ENCODE results near the gene DPP9. TPM values are rescaled to one million over a fixed set of nuclear protein-coding genes. Genes with fewer than 3 reads are reported as not detected.

The DPP9 gene
- total and polyA plus RNA-seq, 2 of the 13 experiments (the other 11 are each of a cell fraction or from before 2014, with no cell fraction given), result 8.4 to 25.8 TPM

- H3K4me3 ChIP-seq (replicated peaks in 1 of 3; ENCODE audit: insufficient read depth in 1 of 3, low read depth in 2 of 3, low read length in 3 of 3), result no peak overlapping the region
- H2AFZ ChIP-seq (ENCODE audit: low read length), result no peak overlapping the region
- CTCF ChIA-PET (ENCODE audit: low intra/inter-chr PET ratio, low total read pairs), result no interaction called here
- POLR2A ChIA-PET, result no interaction called here
- no peak for DNase-seq (ENCODE audit: low spot score)
- H3K4me2 ChIP-seq (ENCODE audit: low read depth, low read length), result no peak overlapping the region
- BruUV-seq (replicated peaks), result no TSS peak
- in situ Hi-C loops (cut with HindIII; ENCODE audit: extremely low pct_ligation_motif_present, low pct_unique_long_range_greater_than_20kb), result no loop called here
- H3K9me3 ChIP-seq (ENCODE audit: low read length), result no peaks in the 10 kb centered on the region
- 98% methylated on average over 8 of the region's 20 CpGs for WGBS (ENCODE audit: low lambda C conversion rate)
- peaks cover 2 to 23% of the 10 kb centered on the region in 2 experiments; a peak in 3 of 5 replicates for H3K36me3 ChIP-seq (replicated peaks in 1 of 2; ENCODE audit: control insufficient read depth in 1 of 2, insufficient read depth in 2 of 2, low read length in 2 of 2)
- FAIRE-seq, result no peak
- no peak overlapping the region for H3K27ac ChIP-seq (ENCODE audit: extremely low read length, insufficient read depth, low read length)
- TF ChIP-seq AGO2 (optimal IDR thresholded peaks at IDR 0.05; ENCODE audit: low read depth, low read length) (peak; percentile 27), ZNF121 (CRISPR knock-in tag; IDR thresholded peaks at IDR 0.05) (0 out of 2 replicates have a peak, but pooled peaks have one; percentile 51), FOSL1 (CRISPR knock-in tag; IDR thresholded peaks at IDR 0.05; ENCODE audit: borderline replicate concordance) (no peak), TOPORS (CRISPR knock-in tag; IDR thresholded peaks at IDR 0.05) (no peak), CTCF (CRISPR knock-in tag; IDR thresholded peaks at IDR 0.05) (0 out of 2 replicates have a peak, but pooled peaks have one; percentile 2)
- no peak for ATAC-seq
- no peaks in the 10 kb centered on the region for H3K4me1 ChIP-seq (ENCODE audit: insufficient read depth, low read length)
- H3K9ac ChIP-seq (ENCODE audit: insufficient read depth, low read depth, low read length), result no peak overlapping the region
- peaks cover 11% of the 10 kb centered on the region for H3K79me2 ChIP-seq (ENCODE audit: insufficient read depth, low read length)
- intact Hi-C loops (cut with micrococcal nuclease; ENCODE audit: unreplicated experiment), result no loop called here
- peaks cover 9% of the 10 kb centered on the region; the same call in 1 of the 2 replicates for H4K20me1 ChIP-seq (ENCODE audit: insufficient read depth, low read length)
- H3K27me3 ChIP-seq (ENCODE audit: control insufficient read depth in 1 of 2, insufficient read depth in 2 of 2, low read length in 2 of 2), result no peaks in the 10 kb centered on the region
Measured at GRCh38 chr19:4647676-4648644, 75.7 kb downstream of the DPP9 start.
